Measurements from ENCODE around the gene AMOT.

AMOT gene

GRCh38 chrX:112738347-112739033 is 102.1 kb downstream of the AMOT start:
- no peaks in the 10 kb centered on the region for H3K27me3 ChIP-seq (ENCODE audit: control insufficient read depth, insufficient read depth, low read length)
- no peak overlapping the region for H3K27ac ChIP-seq
- no peak overlapping the region for H2AFZ ChIP-seq
- H3K9ac ChIP-seq = no peak overlapping the region
- H3K4me1 ChIP-seq = no peaks in the 10 kb centered on the region
- no peak overlapping the region for H3K4me2 ChIP-seq (ENCODE audit: low read length)
- no peak for TF ChIP-seq CTCF (IDR thresholded peaks at IDR 0.05)
- no peaks in the 10 kb centered on the region for H3K9me3 ChIP-seq (ENCODE audit: control insufficient read depth, low read length)
- H3K4me3 ChIP-seq (ENCODE audit: low read depth, low read length) = no peak overlapping the region
- H3K36me3 ChIP-seq (ENCODE audit: control insufficient read depth, insufficient read depth, low read length) = no peaks in the 10 kb centered on the region
- H3K79me2 ChIP-seq = no peaks in the 10 kb centered on the region

- no peak overlapping the region for H3K27ac ChIP-seq
- no peak overlapping the region for H3K4me3 ChIP-seq (ENCODE audit: low read depth, low read length)
- H3K9ac ChIP-seq = no peak overlapping the region
- H3K4me1 ChIP-seq = no peaks in the 10 kb centered on the region
- H3K27me3 ChIP-seq (ENCODE audit: control insufficient read depth, insufficient read depth, low read length) = no peaks in the 10 kb centered on the region
- H3K4me2 ChIP-seq (ENCODE audit: low read length) = no peak overlapping the region
- no peak for TF ChIP-seq CTCF (IDR thresholded peaks at IDR 0.05)
- H2AFZ ChIP-seq = no peak overlapping the region
- no peaks in the 10 kb centered on the region for H3K36me3 ChIP-seq (ENCODE audit: control insufficient read depth, insufficient read depth, low read length)
- H3K79me2 ChIP-seq = no peaks in the 10 kb centered on the region
- no peaks in the 10 kb centered on the region for H3K9me3 ChIP-seq (ENCODE audit: control insufficient read depth, low read length)
Observed at GRCh38 chrX:112736310-112736709, 104.3 kb downstream of the AMOT start.

GRCh38 chrX:112735147-112735546 is 105.5 kb downstream of the AMOT start:
- H3K4me1 ChIP-seq = no peaks in the 10 kb centered on the region
- H2AFZ ChIP-seq = no peak overlapping the region
- no peaks in the 10 kb centered on the region for H3K9me3 ChIP-seq (ENCODE audit: control insufficient read depth, low read length)
- H3K4me3 ChIP-seq (ENCODE audit: low read depth, low read length) = no peak overlapping the region
- no peaks in the 10 kb centered on the region for H3K27me3 ChIP-seq (ENCODE audit: control insufficient read depth, insufficient read depth, low read length)
- no peaks in the 10 kb centered on the region for H3K36me3 ChIP-seq (ENCODE audit: control insufficient read depth, insufficient read depth, low read length)
- no peak overlapping the region for H3K4me2 ChIP-seq (ENCODE audit: low read length)
- no peak for TF ChIP-seq CTCF (IDR thresholded peaks at IDR 0.05)
- H3K79me2 ChIP-seq = no peaks in the 10 kb centered on the region
- H3K27ac ChIP-seq = no peak overlapping the region
- H3K9ac ChIP-seq = no peak overlapping the region

- no peak overlapping the region for H3K4me3 ChIP-seq (ENCODE audit: low read depth, low read length)
- H3K9ac ChIP-seq = no peak overlapping the region
- no peaks in the 10 kb centered on the region for H3K27me3 ChIP-seq (ENCODE audit: control insufficient read depth, insufficient read depth, low read length)
- H2AFZ ChIP-seq = no peak overlapping the region
- H3K4me2 ChIP-seq (ENCODE audit: low read length) = no peak overlapping the region
- no peak overlapping the region for H3K27ac ChIP-seq
- H3K9me3 ChIP-seq (ENCODE audit: control insufficient read depth, low read length) = no peaks in the 10 kb centered on the region
- no peaks in the 10 kb centered on the region for H3K36me3 ChIP-seq (ENCODE audit: control insufficient read depth, insufficient read depth, low read length)
- TF ChIP-seq CTCF (IDR thresholded peaks at IDR 0.05) = no peak
- H3K79me2 ChIP-seq = no peaks in the 10 kb centered on the region
- no peaks in the 10 kb centered on the region for H3K4me1 ChIP-seq
Observed at GRCh38 chrX:112734290-112734689, 106.3 kb downstream of the AMOT start.

- Histone ChIP-seq H3K27ac (no peak overlapping the region), H3K4me2 (ENCODE audit: low read length) (no peak overlapping the region), H3K36me3 (ENCODE audit: control insufficient read depth, insufficient read depth, low read length) (no peaks in the 10 kb centered on the region), H3K9ac (no peak overlapping the region), H2AFZ (no peak overlapping the region), H3K4me1 (no peaks in the 10 kb centered on the region), H3K9me3 (ENCODE audit: control insufficient read depth, low read length) (no peaks in the 10 kb centered on the region), H3K27me3 (ENCODE audit: control insufficient read depth, insufficient read depth, low read length) (no peaks in the 10 kb centered on the region), H3K4me3 (ENCODE audit: low read depth, low read length) (no peak overlapping the region), H3K79me2 (no peaks in the 10 kb centered on the region)
- no peak for TF ChIP-seq CTCF (IDR thresholded peaks at IDR 0.05)
Observed at GRCh38 chrX:112731793-112732192, 108.8 kb downstream of the AMOT start.

All from parathyroid adenoma (tissue), 2 donors.